ENCODE measurements around the gene EP300. TPM values are rescaled to one million over a fixed set of nuclear protein-coding genes. Genes with fewer than 3 reads are reported as not detected.
A peak's percentile ranks its signal among the peaks of the same experiment; 100 is the strongest.
"Not testable (repeated sequence)": the region's sequence is repeated elsewhere in the genome, so short reads cannot be mapped to it uniquely, and the experiment has no call there.

EP300 gene
- total RNA-seq, 3 donors from 2014 or later (not counting 1 experiment from before 2014, with no cell fraction given) = 180 to 193 (median 188) TPM

- ATAC-seq = peak in 2 of 3 donors; percentile 9 to 29
- H3K4me3 Mint-ChIP-seq = peak overlapping the region; percentile 38
Measured at GRCh38 chr22:41106122-41106968, 14.0 kb downstream of the EP300 start.

DNA sequence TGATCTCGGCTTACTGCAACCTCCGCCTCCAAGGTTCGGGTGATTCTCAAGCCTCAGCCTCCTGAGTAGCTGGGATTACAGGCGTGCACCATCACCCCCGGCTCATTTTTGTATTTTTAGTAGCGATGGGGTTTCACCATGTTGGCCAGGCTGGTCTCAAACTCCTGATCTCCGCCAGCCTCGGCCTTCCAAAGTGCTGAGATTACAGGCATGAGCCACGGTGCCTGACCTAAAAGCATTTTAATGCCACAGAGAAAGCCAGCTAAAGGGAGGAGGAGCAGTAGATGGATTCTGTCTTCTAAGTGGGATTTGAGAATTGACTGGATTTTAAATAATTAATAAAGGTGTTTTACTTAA is 14.6 kb downstream of the EP300 start:
- DNase-seq; H3K9me3 ChIP-seq (ENCODE audit: control insufficient read depth, insufficient read depth, low read length); ATAC-seq; H3K27me3 ChIP-seq (ENCODE audit: control insufficient read depth, insufficient read depth, low read length); H3K36me3 Mint-ChIP-seq; intact Hi-C loops (cut with micrococcal nuclease); H3K4me3 Mint-ChIP-seq; H3K27me3 Mint-ChIP-seq (ENCODE audit: low read depth in 2 of 2); H3K4me3 ChIP-seq (ENCODE audit: low read length); H3K27ac ChIP-seq (ENCODE audit: low read length); H3K9me3 Mint-ChIP-seq: not testable (repeated sequence)
- Histone ChIP-seq H3K36me3 (ENCODE audit: control insufficient read depth, insufficient read depth, low read length) (peaks cover 11% of the 10 kb centered on the region), H3K4me1 (ENCODE audit: control insufficient read depth, insufficient read depth, low read length) (peaks cover 15% of the 10 kb centered on the region)
- Mint-ChIP-seq H3K4me1 (peaks cover 47 to 65% of the 10 kb centered on the region in 2 donors), H3K27ac (peak overlapping the region; percentile 54 to 79)
- 92% methylated on average over 9 of the region's 9 CpGs for WGBS (ENCODE audit: insufficient coverage)

More at GRCh38 chr22:41106122-41106968, 14.0 kb downstream of the EP300 start:
- WGBS (ENCODE audit: insufficient coverage) = 67% methylated on average over 8 of the region's 8 CpGs
- H3K27ac Mint-ChIP-seq = peak overlapping the region; percentile 54 to 79
- intact Hi-C loops (cut with micrococcal nuclease) = no loop called here
- no peaks in the 10 kb centered on the region for H3K9me3 Mint-ChIP-seq
- H3K36me3 Mint-ChIP-seq = no peaks in the 10 kb centered on the region
- Histone ChIP-seq H3K27me3 (ENCODE audit: control insufficient read depth, insufficient read depth, low read length) (no peaks in the 10 kb centered on the region), H3K9me3 (ENCODE audit: control insufficient read depth, insufficient read depth, low read length) (no peaks in the 10 kb centered on the region), H3K4me1 (ENCODE audit: control insufficient read depth, insufficient read depth, low read length) (peaks cover 18% of the 10 kb centered on the region), H3K4me3 (ENCODE audit: low read length) (no peak overlapping the region), H3K36me3 (ENCODE audit: control insufficient read depth, insufficient read depth, low read length) (peaks cover 11% of the 10 kb centered on the region), H3K27ac (ENCODE audit: low read length) (no peak overlapping the region)
- no peak for DNase-seq
- no peaks in the 10 kb centered on the region for H3K27me3 Mint-ChIP-seq (ENCODE audit: low read depth in 2 of 2)
- no peak for TF ChIP-seq CTCF (IDR thresholded peaks at IDR 0.05)
- peaks cover 50 to 68% of the 10 kb centered on the region in 2 donors for H3K4me1 Mint-ChIP-seq

- Mint-ChIP-seq H3K27ac (peak overlapping the region in 1 of 2 donors; percentile 64), H3K27me3 (ENCODE audit: low read depth in 2 of 2) (no peaks in the 10 kb centered on the region), H3K9me3 (no peaks in the 10 kb centered on the region), H3K4me1 (peaks cover 54 to 62% of the 10 kb centered on the region in 2 donors), H3K36me3 (no peaks in the 10 kb centered on the region), H3K4me3 (no peak overlapping the region)
- no peak overlapping the region for H3K27ac ChIP-seq (ENCODE audit: low read length)
- peaks cover 25% of the 10 kb centered on the region for H3K36me3 ChIP-seq (ENCODE audit: control insufficient read depth, insufficient read depth, low read length)
- H3K4me3 ChIP-seq (ENCODE audit: low read length) = no peak overlapping the region
- intact Hi-C loops (cut with micrococcal nuclease) = no loop called here
- ATAC-seq (no peak), DNase-seq (no peak)
- H3K4me1 ChIP-seq (ENCODE audit: control insufficient read depth, insufficient read depth, low read length) = peaks cover 23% of the 10 kb centered on the region
- no peaks in the 10 kb centered on the region for H3K9me3 ChIP-seq (ENCODE audit: control insufficient read depth, insufficient read depth, low read length)
- WGBS (ENCODE audit: insufficient coverage) = 96% methylated on average over 7 of the region's 10 CpGs
- H3K27me3 ChIP-seq (ENCODE audit: control insufficient read depth, insufficient read depth, low read length) = no peaks in the 10 kb centered on the region
- no peak for TF ChIP-seq CTCF (IDR thresholded peaks at IDR 0.05)
Measured at GRCh38 chr22:41110968-41111367, 18.6 kb downstream of the EP300 start.

DNA sequence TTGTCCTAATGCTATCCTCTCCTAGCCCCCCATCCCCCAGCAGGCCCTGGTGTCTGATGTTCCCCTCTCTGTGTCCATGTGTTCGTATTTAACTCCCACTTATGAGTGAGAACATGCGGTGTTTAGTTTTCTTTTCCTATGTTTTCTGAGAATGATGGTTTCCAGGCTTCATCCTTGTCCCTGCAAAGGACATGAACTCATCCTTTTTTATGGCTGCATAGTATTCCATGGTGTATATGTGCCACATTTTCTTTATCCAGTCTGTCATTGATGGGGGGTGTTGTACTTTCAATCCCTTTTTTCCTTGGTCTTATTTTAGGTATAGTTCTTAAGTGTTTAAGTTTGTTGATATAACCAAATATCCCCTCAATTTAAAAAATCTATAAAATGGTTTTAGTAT is 23.9 kb downstream of the EP300 start:
- Mint-ChIP-seq H3K4me3 (no peak overlapping the region), H3K36me3 (no peaks in the 10 kb centered on the region), H3K4me1 (peaks cover 48 to 52% of the 10 kb centered on the region in 2 donors), H3K27me3 (ENCODE audit: low read depth in 2 of 2) (no peaks in the 10 kb centered on the region), H3K27ac (no peak overlapping the region), H3K9me3 (no peaks in the 10 kb centered on the region)
- ATAC-seq (no peak), DNase-seq (no peak)
- Histone ChIP-seq H3K36me3 (ENCODE audit: control insufficient read depth, insufficient read depth, low read length) (peaks cover 44% of the 10 kb centered on the region), H3K4me3 (ENCODE audit: low read length) (no peak overlapping the region), H3K27ac (ENCODE audit: low read length) (no peak overlapping the region), H3K9me3 (ENCODE audit: control insufficient read depth, insufficient read depth, low read length) (no peaks in the 10 kb centered on the region), H3K27me3 (ENCODE audit: control insufficient read depth, insufficient read depth, low read length) (no peaks in the 10 kb centered on the region), H3K4me1 (ENCODE audit: control insufficient read depth, insufficient read depth, low read length) (peaks cover 8% of the 10 kb centered on the region)
- WGBS (ENCODE audit: insufficient coverage) = 100% methylated on average over 2 of the region's 2 CpGs
- intact Hi-C loops (cut with micrococcal nuclease) = no loop called here
- TF ChIP-seq CTCF (IDR thresholded peaks at IDR 0.05) = no peak
